Stomach (tissue), 9 donors: ENCODE results near the gene MARCHF10. TPM values are rescaled to one million over a fixed set of nuclear protein-coding genes. Genes with fewer than 3 reads are reported as not detected.
A peak's percentile ranks its signal among the peaks of the same experiment; 100 is the strongest.

Experiments used
- DNase-seq, 2 donors: peaks; one replicate each; pipeline versions ENCODE4 v3.0.0 to v3.0.0-alpha.2; 2013 to 2019
- H3K27ac ChIP-seq, 5 donors: fragments of 200-600 bp in 4 of 5; sonication (generic) in 4 of 5; one replicate each; pipeline ENCODE4 v1.5.1; 2013 to 2019; ENCODE audit warnings: mild to moderate bottlenecking in 1 of 5, moderate library complexity in 1 of 5
- H3K27me3 ChIP-seq, 3 donors: fragments of 200-600 bp; sonication (generic); one replicate each; pipeline ENCODE4 v1.5.1; 2017 to 2019; ENCODE audit warnings: mixed run types in 1 of 3
- H3K36me3 ChIP-seq, 4 donors: fragments of 200-600 bp; sonication (generic); 1 replicate in 3 of 4; 2 replicates in 1 of 4; pipeline ENCODE4 v1.5.1; 2016 to 2019
- H3K4me1 ChIP-seq, 4 donors: fragments of 200-600 bp; sonication (generic); one replicate each; pipeline ENCODE4 v1.5.1; 2016 to 2019
- H3K4me3 ChIP-seq, 4 donors: fragments of 200-600 bp; sonication (generic) in 3 of 4; one replicate each; pipeline ENCODE4 v1.5.1; 2016 to 2019; ENCODE audit warnings: mild to moderate bottlenecking in 1 of 4
- H3K9me3 ChIP-seq, 4 donors: fragments of 200-600 bp; sonication (generic); one replicate each; pipeline ENCODE4 v1.5.1; 2016 to 2019
- CTCF ChIP-seq, 7 experiments: fragments of 450-650 bp in 4 of 7; fragments of 200-600 bp in 3 of 7; sonication (generic) in 3 of 7; IDR thresholded peaks; one replicate each; pipeline ENCODE4 v1.5.1; 2016 to 2019; ENCODE audit warnings: antibody characterized with exemption in 7 of 7, control low read depth in 2 of 7, mild to moderate bottlenecking in 1 of 7
- EP300 ChIP-seq: sonication (generic); formaldehyde crosslinking; IDR thresholded peaks from one replicate; pipeline ENCODE4 v1.6.1; 2017; ENCODE audit warnings: antibody characterized with exemption
- POLR2A ChIP-seq, 4 donors: fragments of 450-650 bp; IDR thresholded peaks; one replicate each; pipeline ENCODE4 v1.6.1; 2016; ENCODE audit warnings: antibody characterized with exemption in 4 of 4, control low read depth in 2 of 4, mild to moderate bottlenecking in 1 of 4, moderate library complexity in 1 of 4
- POLR2AphosphoS5 ChIP-seq, 3 donors: sonication (generic); formaldehyde crosslinking; IDR thresholded peaks; one replicate each; pipeline ENCODE4 v1.6.1; 2016; ENCODE audit warnings: antibody characterized with exemption in 3 of 3
- WGBS, 5 donors: extraction: QIAGEN DNeasy Blood & Tissue Kit in 3 of 5; methylation state at CpG; one replicate each; pipeline versions ENCODE4 v1.1.5 to v1.1.7; 2013 to 2018; 5-methylcytosine and 5-hydroxymethylcytosine counted together
- intact Hi-C: fragments of 100-400 bp; cut with DNase I; formaldehyde crosslinking; loops from one replicate; pipeline ENCODE4 v1.15.1; 2023; ENCODE audit warnings: low total_unique reads
- polyA plus RNA-seq, 3 donors: library from polyadenylated mRNA; stranded (reverse); fragments of 200-250 nt; gene quantifications; one replicate each; pipeline ENCODE4 v1.2.3, GENCODE V29; 2013
- total RNA-seq, 5 donors: library from RNA; depleted of rRNA; stranded (reverse); fragments of >200 nt; gene quantifications; one replicate each; pipeline versions ENCODE4 v1.1.0 to v1.2.3, GENCODE V29; 2014 to 2016
- donor health status: healthy with polysubstance abuse.
- donor health status: Bipolar disorder and iron deficiency.
- donor health status: healthy.

The MARCHF10 gene
- total and polyA plus RNA-seq, 8 donors = 0.31 to 0.89 TPM; not detected in 6

DNA sequence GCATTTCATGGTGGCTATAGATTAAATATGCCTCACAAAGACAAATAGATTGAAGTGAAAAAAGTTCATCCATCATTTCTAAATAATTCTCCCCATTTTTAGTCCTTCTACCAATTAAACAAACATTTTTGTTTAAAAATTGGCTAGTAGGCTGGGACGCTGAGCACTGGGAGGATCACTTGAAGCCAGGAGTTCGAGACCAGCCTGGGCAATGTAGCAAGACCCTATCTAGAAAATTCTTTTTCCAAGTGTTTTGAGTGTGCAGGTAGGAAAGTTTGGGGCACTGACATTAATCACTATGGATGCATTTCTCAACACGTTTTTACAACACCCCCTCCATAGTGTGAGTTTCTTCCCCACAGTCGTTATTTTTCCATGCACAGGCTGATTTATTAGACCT, 123.9 kb downstream of the MARCHF10 start:
- no peaks in the 10 kb centered on the region for H3K9me3 ChIP-seq
- no peak for DNase-seq
- 83 to 93% (median 87%) methylated on average over 4 of the region's 4 CpGs for whole genome bisulfite sequencing, 5 donors
- H3K36me3 ChIP-seq = peaks cover 0 to 39% (median 26%) of the 10 kb centered on the region in 4 donors
- TF ChIP-seq CTCF (IDR thresholded peaks at IDR 0.05) (no peak), POLR2AphosphoS5 (IDR thresholded peaks at IDR 0.05) (no peak), POLR2A (IDR thresholded peaks at IDR 0.05) (no peak), EP300 (no peak)
- no peak overlapping the region for H3K27ac ChIP-seq
- intact Hi-C loops = no loop called here
- no peak overlapping the region for H3K4me3 ChIP-seq
- no peaks in the 10 kb centered on the region for H3K27me3 ChIP-seq
- no peaks in the 10 kb centered on the region for H3K4me1 ChIP-seq

GRCh38 chr17:62681939-62682381, 126.2 kb downstream of the MARCHF10 start:
- no peaks in the 10 kb centered on the region for H3K9me3 ChIP-seq
- H3K4me1 ChIP-seq = no peaks in the 10 kb centered on the region
- H3K4me3 ChIP-seq = no peak overlapping the region
- 88 to 98% (median 91%) methylated on average over 8 of the region's 8 CpGs for WGBS, 5 donors
- TF ChIP-seq POLR2AphosphoS5 (IDR thresholded peaks at IDR 0.05) = no peak
- TF ChIP-seq CTCF (IDR thresholded peaks at IDR 0.05) = no peak
- no peak for TF ChIP-seq EP300
- no peak for TF ChIP-seq POLR2A (IDR thresholded peaks at IDR 0.05)
- DNase-seq = no peak
- intact Hi-C loops = no loop called here
- no peaks in the 10 kb centered on the region for H3K27me3 ChIP-seq
- no peak overlapping the region for H3K27ac ChIP-seq
- peaks cover 0 to 39% (median 25%) of the 10 kb centered on the region in 4 donors for H3K36me3 ChIP-seq

GRCh38 chr17:62681061-62681938, 126.8 kb downstream of the MARCHF10 start:
- WGBS, 5 donors = 90 to 94% (median 92%) methylated on average over 16 to 17 of the region's 17 CpGs
- intact Hi-C loops = no loop called here
- no peak overlapping the region for H3K27ac ChIP-seq

More at GRCh38 chr17:62681061-62681938, 126.8 kb downstream of the MARCHF10 start:
- no peak for TF ChIP-seq EP300
- TF ChIP-seq CTCF (IDR thresholded peaks at IDR 0.05) = no peak
- no peak for TF ChIP-seq POLR2A (IDR thresholded peaks at IDR 0.05)
- TF ChIP-seq POLR2AphosphoS5 (IDR thresholded peaks at IDR 0.05) = no peak
- DNase-seq = peak in 1 of 2 donors; percentile 16
- Histone ChIP-seq H3K9me3 (no peaks in the 10 kb centered on the region), H3K27me3 (no peaks in the 10 kb centered on the region), H3K4me1 (no peaks in the 10 kb centered on the region), H3K4me3 (no peak overlapping the region), H3K36me3 (peaks cover 0 to 35% (median 26%) of the 10 kb centered on the region in 4 donors)
